GM11168 (cell line): ENCODE measurements around the gene ZFYVE28.

Source experiments
- in situ Hi-C: fragments of 300-500 bp; cut with MboI; formaldehyde crosslinking; loops from one replicate; pipeline ENCODE4 v1.12.0; 2022; ENCODE audit warnings: low sequenced_read_pairs; ENCODE audit not compliant: unreplicated experiment

The ZFYVE28 gene

GRCh38 chr4:2371765-2372487 lies 46.5 kb downstream of the ZFYVE28 start:
- in situ Hi-C loops, result no loop called here

- in situ Hi-C loops, result no loop called here
Measured at GRCh38 chr4:2370597-2371320, 47.7 kb downstream of the ZFYVE28 start.

- in situ Hi-C loops, result no loop called here
Measured at GRCh38 chr4:2368746-2369437, 49.6 kb downstream of the ZFYVE28 start.

GRCh38 chr4:2367626-2368025 lies 50.8 kb downstream of the ZFYVE28 start:
- in situ Hi-C loops, result no loop called here

GRCh38 chr4:2366252-2367192 lies 51.9 kb downstream of the ZFYVE28 start:
- in situ Hi-C loops, result no loop called here

GRCh38 chr4:2365913-2366210 lies 52.6 kb downstream of the ZFYVE28 start:
- in situ Hi-C loops, result no loop called here

GRCh38 chr4:2365054-2365912 lies 53.2 kb downstream of the ZFYVE28 start:
- in situ Hi-C loops, result no loop called here

GRCh38 chr4:2364654-2365053 lies 53.8 kb downstream of the ZFYVE28 start:
- in situ Hi-C loops, result no loop called here

GRCh38 chr4:2363951-2364653 lies 54.3 kb downstream of the ZFYVE28 start:
- in situ Hi-C loops, result no loop called here

GRCh38 chr4:2363056-2363721 lies 55.3 kb downstream of the ZFYVE28 start:
- in situ Hi-C loops, result no loop called here

- in situ Hi-C loops, result no loop called here
Measured at GRCh38 chr4:2362266-2363055, 56.0 kb downstream of the ZFYVE28 start.

- in situ Hi-C loops, result no loop called here
Measured at GRCh38 chr4:2361366-2362265, 56.8 kb downstream of the ZFYVE28 start.

- in situ Hi-C loops, result no loop called here
Measured at GRCh38 chr4:2360396-2360730, 58.1 kb downstream of the ZFYVE28 start.

GRCh38 chr4:2359591-2360395 lies 58.7 kb downstream of the ZFYVE28 start:
- in situ Hi-C loops, result no loop called here

GRCh38 chr4:2357821-2358745 lies 60.4 kb downstream of the ZFYVE28 start:
- in situ Hi-C loops, result no loop called here
